SH-SY5Y (cell line): ENCODE measurements around the gene MED13L.

Experiments
- GATA2 ChIP-seq: IDR thresholded peaks from 2 replicates; pipeline ENCODE4 v1.6.1; 2011; ENCODE audit warnings: mild to moderate bottlenecking, low read depth, low read length
- GATA3 ChIP-seq: IDR thresholded peaks from 2 replicates; pipeline ENCODE4 v1.6.1; 2011; ENCODE audit warnings: low read depth, mild to moderate bottlenecking, low read length, moderate library complexity

DNA sequence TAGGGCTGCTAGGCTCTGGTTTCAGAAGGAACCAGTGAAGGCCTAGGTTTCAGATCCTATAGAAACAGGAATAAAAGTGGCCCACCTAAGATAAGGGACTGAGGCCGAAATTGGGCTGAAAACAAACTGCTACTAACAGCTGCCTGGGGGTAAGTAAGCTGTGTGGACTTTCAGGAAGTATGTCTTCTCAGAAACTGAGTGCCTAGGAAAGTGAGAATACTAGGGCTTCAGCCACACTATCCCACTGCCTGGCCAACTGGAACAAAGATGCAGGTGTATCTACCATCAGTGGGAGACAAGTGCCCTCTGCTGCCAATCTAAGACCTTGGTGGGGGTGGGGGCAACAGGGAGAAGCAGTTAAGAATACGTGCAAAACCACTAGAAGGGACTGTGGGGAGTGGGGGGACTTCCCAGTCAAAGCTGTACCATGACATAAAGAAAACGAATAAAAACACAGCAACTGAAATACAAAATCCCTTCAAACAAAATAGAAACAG, 82.5 kb downstream of the MED13L start:
- TF ChIP-seq GATA3 (no peak), GATA2 (no peak)
